DMS79 treated with DMSO at 0.1 percent for 48 hours (cell line): ENCODE measurements around the gene LYPD1.

Experiments
- DNase-seq: peaks from one replicate; lab custom pipeline; 2025; lab: John Stamatoyannopoulos, UW

Gene LYPD1

DNA sequence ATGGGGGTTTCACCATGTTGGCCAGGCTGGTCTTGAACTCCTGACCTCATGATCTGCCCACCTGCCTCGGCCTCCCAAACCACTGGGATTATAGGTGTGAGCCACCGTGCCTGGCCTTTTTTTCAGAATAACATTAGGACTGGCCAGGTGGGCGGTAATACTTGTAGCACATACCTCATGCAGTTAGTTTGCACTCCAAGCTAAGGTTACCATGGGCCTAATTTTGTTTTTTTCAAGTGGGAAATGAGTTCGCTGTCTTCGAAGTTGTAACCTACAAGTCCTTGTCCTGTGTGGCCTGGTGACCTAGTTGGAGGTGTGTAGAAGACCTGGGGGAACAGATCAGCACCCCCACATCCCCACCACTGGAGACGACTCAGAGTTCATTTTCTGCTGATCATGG is 74.8 kb downstream of the LYPD1 start:
- no peak for DNase-seq
